SK-N-SH (cell line): Measurements from ENCODE around the gene PARD3. TPM values are rescaled to one million over a fixed set of nuclear protein-coding genes. Genes with fewer than 3 reads are reported as not detected.

ENCODE experiments used
- FOXJ3 ChIP-seq: sonication (generic); formaldehyde crosslinking; IDR thresholded peaks from 2 replicates; pipeline ENCODE4 v1.5.1; 2020; ENCODE audit warnings: mild to moderate bottlenecking, missing genetic modification reagents
- GATA2 ChIP-seq: sonication (generic); formaldehyde crosslinking; IDR thresholded peaks from 2 replicates; pipeline ENCODE4 v1.5.0; 2020; ENCODE audit warnings: mild to moderate bottlenecking, missing genetic modification reagents
- RAD21 ChIP-seq: IDR thresholded peaks from 2 replicates; pipeline ENCODE4 v1.6.1; 2012; ENCODE audit warnings: mild to moderate bottlenecking, low read length
- RCOR1 ChIP-seq: fragments of 150-350 bp; IDR thresholded peaks from 2 replicates; pipeline ENCODE4 v1.6.1; 2017; ENCODE audit warnings: antibody characterized with exemption, low read length
- REST ChIP-seq: IDR thresholded peaks from 2 replicates; pipeline ENCODE4 v1.6.1; 2012; ENCODE audit warnings: mild to moderate bottlenecking, low read depth, low read length, moderate library complexity
- RXRA ChIP-seq: IDR thresholded peaks from 2 replicates; pipeline ENCODE4 v1.4.0; 2012; ENCODE audit warnings: low read depth, mild to moderate bottlenecking, borderline replicate concordance
- TEAD4 ChIP-seq: IDR thresholded peaks from 2 replicates; pipeline ENCODE4 v1.4.0; 2012; ENCODE audit warnings: mild to moderate bottlenecking, borderline replicate concordance; ENCODE audit not compliant: insufficient read depth
- YY1 ChIP-seq: IDR thresholded peaks from 2 replicates; pipeline ENCODE4 v1.4.0; 2012; ENCODE audit warnings: low read depth, mild to moderate bottlenecking
- ZBTB33 ChIP-seq: IDR thresholded peaks from 2 replicates; pipeline ENCODE4 v1.4.0; 2012; ENCODE audit warnings: low read depth, borderline replicate concordance
- polyA plus RNA-seq, 3 experiments: library from polyadenylated mRNA; depleted of rRNA; stranded (reverse); fragments of >200 nt; gene quantifications; 2 replicates each; pipeline ENCODE4 v1.2.3, GENCODE V29; 2012
- TF ChIP-seq, protein P1 (sequence below): IDR thresholded peaks from 2 replicates; pipeline ENCODE4; 2012
- TF ChIP-seq, protein P2 (sequence below): fragments of 200-600 bp; sonication (generic); IDR thresholded peaks from 2 replicates; pipeline ENCODE4 v1.6.1; 2017; ENCODE audit warnings: antibody characterized with exemption, mild to moderate bottlenecking, moderate library complexity

Gene PARD3
- polyA plus RNA-seq, 1 of the 3 experiments (the other 2 are of a cell fraction) = 29.4 TPM

- TF ChIP-seq REST (no peak), GATA2 (CRISPR knock-in tag) (no peak), RCOR1 (no peak), ZBTB33 (no peak), RAD21 (no peak), TEAD4 (no peak), RXRA (no peak), YY1 (no peak), FOXJ3 (no peak)
- TF ChIP-seq, protein P1, sequence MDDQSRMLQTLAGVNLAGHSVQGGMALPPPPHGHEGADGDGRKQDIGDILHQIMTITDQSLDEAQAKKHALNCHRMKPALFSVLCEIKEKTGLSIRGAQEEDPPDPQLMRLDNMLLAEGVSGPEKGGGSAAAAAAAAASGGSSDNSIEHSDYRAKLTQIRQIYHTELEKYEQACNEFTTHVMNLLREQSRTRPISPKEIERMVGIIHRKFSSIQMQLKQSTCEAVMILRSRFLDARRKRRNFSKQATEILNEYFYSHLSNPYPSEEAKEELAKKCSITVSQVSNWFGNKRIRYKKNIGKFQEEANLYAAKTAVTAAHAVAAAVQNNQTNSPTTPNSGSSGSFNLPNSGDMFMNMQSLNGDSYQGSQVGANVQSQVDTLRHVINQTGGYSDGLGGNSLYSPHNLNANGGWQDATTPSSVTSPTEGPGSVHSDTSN = no peak
- TF ChIP-seq, protein P2, sequence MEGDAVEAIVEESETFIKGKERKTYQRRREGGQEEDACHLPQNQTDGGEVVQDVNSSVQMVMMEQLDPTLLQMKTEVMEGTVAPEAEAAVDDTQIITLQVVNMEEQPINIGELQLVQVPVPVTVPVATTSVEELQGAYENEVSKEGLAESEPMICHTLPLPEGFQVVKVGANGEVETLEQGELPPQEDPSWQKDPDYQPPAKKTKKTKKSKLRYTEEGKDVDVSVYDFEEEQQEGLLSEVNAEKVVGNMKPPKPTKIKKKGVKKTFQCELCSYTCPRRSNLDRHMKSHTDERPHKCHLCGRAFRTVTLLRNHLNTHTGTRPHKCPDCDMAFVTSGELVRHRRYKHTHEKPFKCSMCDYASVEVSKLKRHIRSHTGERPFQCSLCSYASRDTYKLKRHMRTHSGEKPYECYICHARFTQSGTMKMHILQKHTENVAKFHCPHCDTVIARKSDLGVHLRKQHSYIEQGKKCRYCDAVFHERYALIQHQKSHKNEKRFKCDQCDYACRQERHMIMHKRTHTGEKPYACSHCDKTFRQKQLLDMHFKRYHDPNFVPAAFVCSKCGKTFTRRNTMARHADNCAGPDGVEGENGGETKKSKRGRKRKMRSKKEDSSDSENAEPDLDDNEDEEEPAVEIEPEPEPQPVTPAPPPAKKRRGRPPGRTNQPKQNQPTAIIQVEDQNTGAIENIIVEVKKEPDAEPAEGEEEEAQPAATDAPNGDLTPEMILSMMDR = no peak
Observed at GRCh38 chr10:34629084-34629483, 186.0 kb downstream of the PARD3 start (continued).
